Measurements from ENCODE around the gene HPN. TPM values are rescaled to one million over a fixed set of nuclear protein-coding genes. Genes with fewer than 3 reads are reported as not detected.
A peak's percentile ranks its signal among the peaks of the same experiment; 100 is the strongest.

The HPN gene
- total RNA-seq, 4 donors from 2014 or later, result 0.26 to 1.7 (median 0.56) TPM; not detected in 1

DNA sequence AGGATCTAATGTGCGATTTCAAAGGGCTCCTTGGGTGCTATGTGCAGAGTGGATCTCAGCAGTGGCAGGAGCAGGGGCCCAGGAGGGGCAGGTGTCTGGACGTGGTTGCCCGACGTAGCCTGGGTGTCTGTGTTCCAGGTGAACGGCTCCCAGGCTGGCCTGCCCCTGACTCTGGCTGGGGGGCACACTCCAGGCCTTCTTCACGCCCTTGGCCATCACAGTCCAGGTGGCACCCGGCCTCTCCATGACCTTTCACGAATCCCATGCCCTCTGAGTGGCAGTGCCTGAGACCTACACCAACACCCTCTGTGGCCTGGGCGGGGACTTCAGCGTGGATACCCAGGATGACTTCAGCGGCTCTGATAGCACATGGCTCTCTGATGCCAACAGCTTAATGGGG, 62.8 kb downstream of the HPN start:
- no peak for TF ChIP-seq POLR2A (IDR thresholded peaks at IDR 0.05)
- TF ChIP-seq POLR2AphosphoS5 (IDR thresholded peaks at IDR 0.05), result no peak
- TF ChIP-seq EP300 (IDR thresholded peaks at IDR 0.05), result no peak
- no peak for TF ChIP-seq CTCF (IDR thresholded peaks at IDR 0.05)
- DNase-seq (ENCODE audit: low spot score in 2 of 2), result no peak
- Histone ChIP-seq H3K4me1 (peaks cover 23% of the 10 kb centered on the region), H3K9me3 (no peaks in the 10 kb centered on the region), H3K4me3 (no peak overlapping the region), H3K27ac (no peak overlapping the region), H3K27me3 (no peaks in the 10 kb centered on the region), H3K36me3 (no peaks in the 10 kb centered on the region)
- WGBS, result 83% methylated on average over 2 of the region's 11 CpGs

GRCh38 chr19:35105047-35105410, 63.5 kb downstream of the HPN start:
- no peak for DNase-seq (ENCODE audit: low spot score in 2 of 2)
- H3K4me1 ChIP-seq, result peaks cover 25% of the 10 kb centered on the region
- TF ChIP-seq CTCF (IDR thresholded peaks at IDR 0.05), result no peak
- TF ChIP-seq POLR2A (IDR thresholded peaks at IDR 0.05), result no peak
- no peak for TF ChIP-seq EP300 (IDR thresholded peaks at IDR 0.05)
- TF ChIP-seq POLR2AphosphoS5 (IDR thresholded peaks at IDR 0.05), result no peak
- H3K27me3 ChIP-seq, result no peaks in the 10 kb centered on the region
- no peaks in the 10 kb centered on the region for H3K9me3 ChIP-seq
- H3K36me3 ChIP-seq, result no peaks in the 10 kb centered on the region
- WGBS, result 93% methylated on average over 6 of the region's 6 CpGs
- H3K4me3 ChIP-seq, result no peak overlapping the region
- H3K27ac ChIP-seq, result no peak overlapping the region

DNA sequence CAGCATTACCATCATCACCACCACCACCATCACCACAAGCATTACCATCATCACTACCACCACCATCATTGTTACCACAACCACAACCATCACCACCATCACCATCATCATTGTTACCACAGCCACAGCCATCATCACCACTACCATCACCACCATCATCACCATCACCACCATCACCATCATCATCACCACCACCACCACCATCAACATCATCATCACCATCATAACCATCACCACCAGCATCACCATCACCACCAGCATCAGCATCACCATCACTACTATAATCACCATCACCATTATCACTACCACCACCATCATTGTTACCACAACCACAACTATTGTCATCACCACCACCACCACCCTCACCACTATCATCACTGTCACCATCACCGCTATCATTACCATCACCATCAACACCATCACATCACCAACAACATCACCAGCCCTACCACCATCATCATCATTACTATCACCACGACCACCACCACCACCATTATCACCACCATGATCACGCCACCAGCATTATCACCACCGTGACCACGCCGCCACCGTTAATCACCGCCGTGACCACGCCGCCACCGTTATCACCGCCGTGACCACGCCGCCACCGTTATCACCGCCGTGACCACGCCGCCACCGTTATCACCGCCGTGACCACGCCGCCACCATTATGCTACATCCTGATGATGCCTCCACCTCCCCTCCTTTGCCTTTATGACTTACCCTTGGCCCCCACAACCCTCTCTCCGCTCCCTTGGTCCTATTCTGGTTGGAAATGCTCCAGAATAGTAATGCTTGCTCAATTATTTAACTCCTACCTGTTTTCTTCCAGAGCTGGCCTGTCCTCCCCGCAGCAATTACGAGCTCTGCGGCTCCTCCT, 64.1 kb downstream of the HPN start:
- no peaks in the 10 kb centered on the region for H3K36me3 ChIP-seq
- no peak overlapping the region for H3K27ac ChIP-seq
- no peaks in the 10 kb centered on the region for H3K9me3 ChIP-seq
- peaks cover 29% of the 10 kb centered on the region for H3K4me1 ChIP-seq
- TF ChIP-seq POLR2AphosphoS5 (IDR thresholded peaks at IDR 0.05) (no peak), CTCF (IDR thresholded peaks at IDR 0.05) (no peak), POLR2A (IDR thresholded peaks at IDR 0.05) (no peak), EP300 (IDR thresholded peaks at IDR 0.05) (no peak)
- no peak overlapping the region for H3K4me3 ChIP-seq
- H3K27me3 ChIP-seq, result no peaks in the 10 kb centered on the region
- no peak for DNase-seq (ENCODE audit: low spot score in 2 of 2)
- WGBS, result 82% methylated on average over 30 of the region's 30 CpGs

GRCh38 chr19:35106291-35106583, 64.7 kb downstream of the HPN start:
- WGBS, result 69% methylated on average over 7 of the region's 9 CpGs
- peak overlapping the region; percentile 79 for H3K27ac ChIP-seq
- TF ChIP-seq CTCF (IDR thresholded peaks at IDR 0.05), result no peak
- TF ChIP-seq POLR2AphosphoS5 (IDR thresholded peaks at IDR 0.05), result no peak
- TF ChIP-seq POLR2A (IDR thresholded peaks at IDR 0.05), result no peak
- TF ChIP-seq EP300 (IDR thresholded peaks at IDR 0.05), result no peak

GRCh38 chr19:35106898-35107541, 65.5 kb downstream of the HPN start:
- no peaks in the 10 kb centered on the region for H3K27me3 ChIP-seq
- no peak for DNase-seq (ENCODE audit: low spot score in 2 of 2)
- H3K36me3 ChIP-seq, result no peaks in the 10 kb centered on the region
- TF ChIP-seq CTCF (IDR thresholded peaks at IDR 0.05), result no peak
- no peak for TF ChIP-seq EP300 (IDR thresholded peaks at IDR 0.05)
- no peak for TF ChIP-seq POLR2AphosphoS5 (IDR thresholded peaks at IDR 0.05)
- no peak for TF ChIP-seq POLR2A (IDR thresholded peaks at IDR 0.05)
- peak overlapping the region; percentile 79 for H3K27ac ChIP-seq
- H3K4me1 ChIP-seq, result peaks cover 40% of the 10 kb centered on the region
- H3K4me3 ChIP-seq, result no peak overlapping the region
- 63% methylated on average over 1 of the region's 2 CpGs for WGBS
- no peaks in the 10 kb centered on the region for H3K9me3 ChIP-seq

More at GRCh38 chr19:35106291-35106583, 64.7 kb downstream of the HPN start:
- no peak for DNase-seq (ENCODE audit: low spot score in 2 of 2)
- no peaks in the 10 kb centered on the region for H3K36me3 ChIP-seq
- no peaks in the 10 kb centered on the region for H3K9me3 ChIP-seq
- no peak overlapping the region for H3K4me3 ChIP-seq
- H3K4me1 ChIP-seq, result peaks cover 35% of the 10 kb centered on the region
- H3K27me3 ChIP-seq, result no peaks in the 10 kb centered on the region

Data from suprapubic skin (tissue), 4 donors.